IMR-90 (cell line): ENCODE results near the gene ZCCHC17. TPM values are rescaled to one million over a fixed set of nuclear protein-coding genes. Genes with fewer than 3 reads are reported as not detected.

ENCODE experiments used
- ATAC-seq: fragments of 200-7000 bp; cut with Tn5 transposase; 2 replicates; pipeline ENCODE4 v1.9.1; 2020; ENCODE audit warnings: low read depth, mild to moderate bottlenecking, moderate library complexity
- BruUV-seq: library from RNA; stranded (reverse); fragments of 400-500 nt; replicated peaks from 2 replicates; lab custom pipeline; 2021; lab: Mats Ljungman, UMichigan
- CTCF ChIA-PET: fragments of 300-600 bp; formaldehyde crosslinking; extraction: SDS; loops from one replicate; lab custom pipeline; 2021; ENCODE audit warnings: antibody characterized with exemption; lab: Yijun Ruan, JAX
- POLR2A ChIA-PET: fragments of 300-600 bp; sonication (Branson Sonifier 250); formaldehyde crosslinking; loops from one replicate; lab custom pipeline; 2022; ENCODE audit warnings: antibody characterized with exemption; ENCODE audit not compliant: unreplicated experiment; lab: Charles Lee
- DNase-seq: peaks from one replicate; pipeline ENCODE4 v3.0.0; 2013
- H2AFZ ChIP-seq: replicated peaks from 2 replicates; pipeline ENCODE3; 2013; ENCODE audit warnings: low read length, mild to moderate bottlenecking; ENCODE audit not compliant: poor library complexity
- H2AK5ac ChIP-seq: 2 replicates; pipeline ENCODE4 v1.6.1; 2013; ENCODE audit warnings: low read depth, low read length, inconsistent platforms
- H2AK9ac ChIP-seq: replicated peaks from 2 replicates; pipeline ENCODE3; 2013; ENCODE audit warnings: mild to moderate bottlenecking, low read depth, low read length, moderate library complexity; ENCODE audit not compliant: poor library complexity
- H2BK120ac ChIP-seq: 2 replicates; pipeline ENCODE4 v1.6.1; 2013; ENCODE audit warnings: low read depth, low read length, inconsistent platforms
- H2BK15ac ChIP-seq: 3 replicates; pipeline ENCODE4 v1.6.1; 2013; ENCODE audit warnings: low read depth, low read length, inconsistent platforms
- H2BK20ac ChIP-seq: 2 replicates; pipeline ENCODE4 v1.6.1; 2013; ENCODE audit warnings: low read depth, mild to moderate bottlenecking, inconsistent platforms, low read length, moderate library complexity
- H2BK5ac ChIP-seq: 2 replicates; pipeline ENCODE4 v1.6.1; 2013; ENCODE audit warnings: mild to moderate bottlenecking, low read depth, low read length, inconsistent platforms; ENCODE audit not compliant: poor library complexity, severe bottlenecking
- H3K14ac ChIP-seq: replicated peaks from 2 replicates; pipeline ENCODE4 v1.6.1; 2013; ENCODE audit warnings: low read depth, low read length, inconsistent platforms
- H3K18ac ChIP-seq: 2 replicates; pipeline ENCODE4 v1.6.1; 2013; ENCODE audit warnings: low read depth, low read length, control low read depth
- H3K23ac ChIP-seq: 2 replicates; pipeline ENCODE4 v1.6.1; 2013; ENCODE audit warnings: low read depth, low read length, inconsistent platforms
- H3K27ac ChIP-seq: 2 replicates; pipeline ENCODE4 v1.5.1; 2013; ENCODE audit warnings: mild to moderate bottlenecking, control low read depth, low read length; ENCODE audit not compliant: insufficient read depth
- H3K27me3 ChIP-seq: 2 replicates; pipeline ENCODE4 v1.6.1; 2013; ENCODE audit warnings: low read length; ENCODE audit not compliant: control insufficient read depth, insufficient read depth
- H3K36me3 ChIP-seq: 2 replicates; pipeline ENCODE4 v1.6.1; 2013; ENCODE audit warnings: low read length, mixed read lengths; ENCODE audit not compliant: control insufficient read depth, insufficient read depth
- H3K4ac ChIP-seq: 2 replicates; pipeline ENCODE4 v1.6.1; 2013; ENCODE audit warnings: low read depth, low read length, inconsistent platforms
- H3K4me1 ChIP-seq: 2 replicates; pipeline ENCODE4 v1.6.1; 2013; ENCODE audit warnings: low read length, mixed read lengths; ENCODE audit not compliant: control insufficient read depth, insufficient read depth
- H3K4me2 ChIP-seq: 2 replicates; pipeline ENCODE4 v1.6.1; 2013; ENCODE audit warnings: low read depth, mild to moderate bottlenecking, control low read depth, low read length, moderate library complexity
- H3K4me3 ChIP-seq: 2 replicates; pipeline ENCODE4 v1.5.1; 2013; ENCODE audit warnings: low read depth, mild to moderate bottlenecking, control low read depth, low read length, moderate library complexity; ENCODE audit not compliant: insufficient read depth
- H3K56ac ChIP-seq: 2 replicates; pipeline ENCODE4 v1.6.1; 2013; ENCODE audit warnings: low read length, inconsistent platforms; ENCODE audit not compliant: insufficient read depth; ENCODE audit errors: extremely low read depth
- H3K79me1 ChIP-seq, 2 experiments: 2 replicates each; pipeline ENCODE4 v1.6.1; 2013; ENCODE audit warnings: low read length in 2 of 2, inconsistent platforms in 1 of 2, low read depth in 1 of 2
- H3K9ac ChIP-seq: 2 replicates; pipeline ENCODE4 v1.6.1; 2013; ENCODE audit warnings: low read depth, low read length, control low read depth
- H3K9me1 ChIP-seq: 2 replicates; pipeline ENCODE4 v1.6.1; 2013; ENCODE audit warnings: low read length, inconsistent platforms; ENCODE audit not compliant: insufficient read depth
- H3K9me3 ChIP-seq: 2 replicates; pipeline ENCODE4 v1.6.1; 2013; ENCODE audit warnings: low read length; ENCODE audit not compliant: control insufficient read depth, insufficient read depth
- H4K20me1 ChIP-seq: 2 replicates; pipeline ENCODE4 v1.6.1; 2013; ENCODE audit warnings: low read length, inconsistent platforms; ENCODE audit not compliant: insufficient read depth
- H4K5ac ChIP-seq: 2 replicates; pipeline ENCODE4 v1.6.1; 2013; ENCODE audit warnings: mild to moderate bottlenecking, low read depth, low read length, control low read depth
- H4K8ac ChIP-seq, 2 experiments: 2 replicates each; pipeline ENCODE4 v1.6.1; 2013; ENCODE audit warnings: low read depth in 2 of 2, low read length in 2 of 2, control low read depth in 1 of 2, inconsistent platforms in 1 of 2
- H4K91ac ChIP-seq: 2 replicates; pipeline ENCODE4 v1.6.1; 2013; ENCODE audit warnings: low read depth, low read length, inconsistent platforms; ENCODE audit not compliant: insufficient read depth
- BHLHE40 ChIP-seq: fragments of 150-350 bp; IDR thresholded peaks from 2 replicates; pipeline ENCODE4 v1.6.1; 2016; ENCODE audit warnings: mild to moderate bottlenecking, low read depth, low read length
- CEBPB ChIP-seq: IDR thresholded peaks from 2 replicates; pipeline ENCODE4 v1.6.1; 2012; ENCODE audit warnings: low read depth, low read length, improper control_type of control experiment
- CHD1 ChIP-seq: IDR thresholded peaks from 2 replicates; pipeline ENCODE4 v1.6.1; 2012; ENCODE audit warnings: low read depth, low read length, improper control_type of control experiment
- CTCF ChIP-seq: conservative IDR thresholded peaks from 2 replicates; pipeline ENCODE4 v1.5.1; 2012; ENCODE audit warnings: mild to moderate bottlenecking, low read depth, low read length, improper control_type of control experiment
- NFE2L2 ChIP-seq: fragments of 150-350 bp; IDR thresholded peaks from 2 replicates; pipeline ENCODE4 v1.6.1; 2016; ENCODE audit warnings: low read depth, mild to moderate bottlenecking, low read length
- RAD21 ChIP-seq: IDR thresholded peaks from 2 replicates; pipeline ENCODE4 v1.6.1; 2012; ENCODE audit warnings: low read length, improper control_type of control experiment
- RCOR1 ChIP-seq: IDR thresholded peaks from 2 replicates; pipeline ENCODE4 v1.6.1; 2012; ENCODE audit warnings: mild to moderate bottlenecking, low read length, improper control_type of control experiment; ENCODE audit not compliant: insufficient replicate concordance
- USF2 ChIP-seq: fragments of 150-350 bp; IDR thresholded peaks from 2 replicates; pipeline ENCODE4 v1.6.1; 2017; ENCODE audit warnings: mild to moderate bottlenecking, antibody characterized with exemption, low read length, low read depth
- WGBS, 2 experiments: methylation state at CpG; one replicate each; pipeline versions ENCODE4 v1.1.5 to v1.1.7; 2013; ENCODE audit warnings: missing lambda C conversion rate in 2 of 2; ENCODE audit not compliant: insufficient read length in 1 of 2; ENCODE audit errors: extremely low coverage in 2 of 2; 5-methylcytosine and 5-hydroxymethylcytosine counted together
- dilution Hi-C: fragments of 300-500 bp; cut with HindIII; formaldehyde crosslinking; loops from one replicate; pipeline ENCODE4 v1.14.3; 2018; ENCODE audit warnings: low sequenced_read_pairs; ENCODE audit not compliant: unreplicated experiment
- in situ Hi-C: fragments of 300-500 bp; cut with MboI; formaldehyde crosslinking; loops from 3 replicates; pipeline ENCODE4 v1.14.3; 2019; ENCODE audit warnings: low sequenced_read_pairs, inconsistent platforms, mixed read lengths
- intact Hi-C: fragments of 100-400 bp; cut with micrococcal nuclease; formaldehyde crosslinking; loops from 2 replicates; pipeline ENCODE4 v1.10.0; 2022
- polyA plus RNA-seq, 3 experiments: library from polyadenylated mRNA; depleted of rRNA; stranded (reverse); fragments of >200 nt; gene quantifications; 2 replicates each; pipeline ENCODE4 v1.2.3, GENCODE V29; 2012; ENCODE audit warnings: low replicate concordance in 1 of 3
- total RNA-seq: library from RNA; depleted of rRNA; stranded (reverse); fragments of >200 nt; gene quantifications from 2 replicates; pipeline ENCODE4 v1.2.3, GENCODE V29; 2012

ZCCHC17 gene
- total and polyA plus RNA-seq, 2 of the 4 experiments (the other 2 are of a cell fraction) = 48.4 to 48.9 TPM

GRCh38 chr1:31361607-31362006 is 64.8 kb downstream of the ZCCHC17 start:
- Histone ChIP-seq H3K18ac (no peak overlapping the region), H4K5ac (no peak overlapping the region), H3K4me2 (no peak overlapping the region), H2BK15ac (no peak overlapping the region), H3K4me3 (no peak overlapping the region), H3K27me3 (no peaks in the 10 kb centered on the region), H3K27ac (no peak overlapping the region), H3K9ac (no peak overlapping the region), H3K36me3 (peaks cover 17% of the 10 kb centered on the region), H3K56ac (no peak overlapping the region), H3K14ac (no peak overlapping the region), H3K9me3 (no peaks in the 10 kb centered on the region), H2BK20ac (no peak overlapping the region), H3K4me1 (no peaks in the 10 kb centered on the region), H4K20me1 (no peaks in the 10 kb centered on the region), H4K91ac (no peak overlapping the region), H2AFZ (no peak overlapping the region), H4K8ac (no peak overlapping the region), H3K4ac (no peak overlapping the region), H3K79me1 (no peaks in the 10 kb centered on the region; a peak in 1 of 4 replicates), H2AK9ac (no peak overlapping the region), H2BK120ac (no peak overlapping the region), H3K23ac (no peak overlapping the region), H3K9me1 (no peaks in the 10 kb centered on the region; the same call in 1 of the 2 replicates), H2BK5ac (no peak overlapping the region), H2AK5ac (no peak overlapping the region)
- DNase-seq = no peak
- TF ChIP-seq CTCF = no peak
- TF ChIP-seq RAD21 = no peak
- TF ChIP-seq BHLHE40 = no peak
- no peak for TF ChIP-seq NFE2L2
- no peak for TF ChIP-seq CEBPB
- no peak for TF ChIP-seq RCOR1
- no peak for TF ChIP-seq USF2
- no peak for TF ChIP-seq CHD1
- no peak for ATAC-seq
- CTCF ChIA-PET = interaction anchor here (1.5 kb wide), 1 partner anchor 10 kb away, joined by 3 read pairs; no protein-coding TSS in a partner anchor
- POLR2A ChIA-PET = no interaction called here
- 91% methylated on average over 4 of the region's 6 CpGs; no CpG with 5 or more reads in 1 of the 2 experiments for WGBS, 2 experiments
- dilution Hi-C loops = no loop called here
- intact Hi-C loops = no loop called here
- no TSS peak for BruUV-seq
- in situ Hi-C loops = no loop called here
